GM18861 (cell line): Measurements from ENCODE around the gene ZSWIM7.
A peak's percentile ranks its signal among the peaks of the same experiment; 100 is the strongest.
"Not testable (repeated sequence)": the region's sequence is repeated elsewhere in the genome, so short reads cannot be mapped to it uniquely, and the experiment has no call there.

ENCODE experiments used
- ATAC-seq: cut with Tn5 transposase; IDR thresholded peaks from one replicate; pipeline ENCODE4 v1.9.1; 2021; ENCODE audit not compliant: unreplicated experiment

ZSWIM7 gene

GRCh38 chr17:15958484-15958854, 41.0 kb downstream of the ZSWIM7 start:
- no peak for ATAC-seq

GRCh38 chr17:15957608-15958307, 41.7 kb downstream of the ZSWIM7 start:
- no peak for ATAC-seq

- no peak for ATAC-seq
These were observed 42.3 kb downstream of the ZSWIM7 start for GRCh38 chr17:15957206-15957605.

DNA sequence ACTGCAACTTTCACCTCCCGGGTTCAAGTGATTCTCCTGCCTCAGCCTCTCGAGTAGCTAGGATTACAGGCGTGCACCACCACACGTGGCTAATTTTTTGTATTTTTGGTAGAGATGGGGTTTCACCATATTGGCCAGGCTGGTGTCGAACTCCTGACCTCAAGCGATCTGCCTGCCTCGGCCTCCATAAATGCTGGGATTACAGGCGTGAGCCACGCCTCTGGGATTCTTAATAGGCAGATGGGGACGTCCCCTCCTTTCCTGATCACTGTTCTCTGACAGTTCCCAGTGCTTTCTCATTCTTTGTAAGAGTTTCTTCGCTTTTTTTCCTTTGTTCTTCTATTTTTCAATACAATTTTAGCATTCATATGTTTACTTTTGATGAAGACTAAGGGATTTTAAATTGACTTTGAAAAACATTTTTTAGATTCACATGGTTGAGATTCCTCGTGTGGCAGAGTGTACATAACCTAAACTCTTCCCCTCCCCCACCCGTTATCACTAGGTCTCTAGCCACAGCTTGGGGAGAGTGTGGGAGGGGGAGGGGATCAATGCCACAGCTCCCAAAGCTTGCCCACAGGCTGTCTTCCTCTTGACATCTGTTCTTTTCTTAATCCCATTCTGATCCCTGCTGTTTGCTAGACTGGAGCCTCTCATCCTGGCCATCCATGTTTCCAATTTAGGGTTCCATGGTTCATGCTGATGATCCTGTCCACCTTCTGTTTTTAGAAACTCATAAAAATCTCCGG, 43.5 kb downstream of the ZSWIM7 start:
- ATAC-seq: no peak

DNA sequence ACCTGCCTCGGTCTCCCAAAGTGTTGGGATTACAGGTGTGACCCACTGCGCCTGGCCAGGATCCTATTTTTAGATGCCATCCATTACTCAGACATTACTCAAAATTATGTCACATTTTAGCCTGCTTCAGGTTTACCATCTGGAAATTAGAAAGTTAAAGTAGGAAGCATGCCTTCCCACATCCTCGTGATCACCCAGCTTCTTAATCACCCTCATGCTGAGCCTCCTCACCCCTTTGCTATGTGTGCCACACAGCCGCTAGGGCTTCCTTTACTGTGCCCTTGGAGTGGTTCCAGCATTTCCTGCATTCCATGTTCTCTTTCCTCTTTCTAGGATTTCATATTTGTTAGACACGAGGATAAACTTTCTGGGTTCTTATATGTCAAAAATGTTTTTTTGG, 45.3 kb downstream of the ZSWIM7 start:
- no peak for ATAC-seq

- ATAC-seq: no peak
These were observed 46.4 kb downstream of the ZSWIM7 start for GRCh38 chr17:15952916-15953790.

DNA sequence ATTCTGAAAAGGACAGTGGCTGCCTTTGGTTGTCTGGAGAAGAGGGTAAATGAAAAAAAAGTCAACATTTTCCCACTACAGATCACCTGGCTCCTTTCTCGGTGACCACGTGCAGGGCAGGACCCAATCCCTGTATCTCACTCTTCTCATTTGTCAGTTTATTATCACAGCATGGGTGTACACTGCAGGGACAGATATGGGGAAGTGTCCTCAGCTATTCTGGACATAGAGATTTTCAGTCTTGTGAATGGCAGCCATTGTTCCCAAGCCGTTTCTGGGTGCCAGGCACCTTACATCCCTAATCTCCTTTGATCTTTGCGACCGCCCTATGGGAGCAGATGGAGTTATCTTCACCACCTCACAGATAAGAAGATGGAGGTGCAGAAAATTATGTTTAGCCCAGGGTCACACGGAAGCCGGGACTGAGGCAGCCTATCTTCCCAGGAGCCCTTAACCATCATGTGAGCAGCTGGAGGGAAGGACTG, 47.4 kb downstream of the ZSWIM7 start:
- no peak for ATAC-seq

GRCh38 chr17:15951368-15952047, 48.0 kb downstream of the ZSWIM7 start:
- ATAC-seq: no peak

DNA sequence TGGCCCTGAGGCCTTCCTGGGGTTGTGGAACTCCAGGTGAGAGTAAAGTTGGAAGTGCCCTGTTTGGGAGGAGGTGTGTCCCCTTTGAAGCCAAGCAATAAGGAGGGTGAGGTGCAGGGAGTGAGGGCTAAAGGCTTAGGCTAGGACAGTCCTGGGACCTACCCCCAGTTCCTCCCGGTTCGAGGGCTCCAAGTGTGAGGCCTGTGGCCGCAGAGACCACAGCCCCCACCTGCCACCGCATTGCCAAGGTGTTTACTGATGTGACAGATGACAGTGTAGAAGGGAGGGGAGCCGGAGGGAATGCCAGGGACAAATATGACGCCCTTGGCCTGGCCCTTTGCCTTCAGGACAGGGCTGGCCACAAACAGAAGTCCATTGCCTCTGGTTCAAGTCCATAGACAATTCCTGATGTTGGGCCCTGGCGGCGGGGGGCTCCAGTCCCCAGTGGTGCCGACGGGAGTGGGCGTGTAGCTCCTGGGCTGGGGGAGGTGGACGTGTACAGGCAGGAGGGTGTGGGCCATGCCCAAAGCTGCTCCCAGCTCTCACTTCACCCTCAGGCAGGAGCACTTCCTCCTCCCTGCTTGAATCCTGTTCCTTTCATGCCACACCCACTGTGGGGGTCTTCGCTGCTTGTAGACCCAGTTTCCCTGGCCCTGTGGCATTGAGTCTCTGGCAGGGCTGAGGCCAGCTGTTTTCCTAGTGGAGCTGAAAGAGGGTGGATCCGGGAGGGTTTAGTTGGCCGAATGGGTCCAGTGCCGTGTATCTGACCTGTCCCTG, 51.3 kb downstream of the ZSWIM7 start:
- ATAC-seq: no peak

DNA sequence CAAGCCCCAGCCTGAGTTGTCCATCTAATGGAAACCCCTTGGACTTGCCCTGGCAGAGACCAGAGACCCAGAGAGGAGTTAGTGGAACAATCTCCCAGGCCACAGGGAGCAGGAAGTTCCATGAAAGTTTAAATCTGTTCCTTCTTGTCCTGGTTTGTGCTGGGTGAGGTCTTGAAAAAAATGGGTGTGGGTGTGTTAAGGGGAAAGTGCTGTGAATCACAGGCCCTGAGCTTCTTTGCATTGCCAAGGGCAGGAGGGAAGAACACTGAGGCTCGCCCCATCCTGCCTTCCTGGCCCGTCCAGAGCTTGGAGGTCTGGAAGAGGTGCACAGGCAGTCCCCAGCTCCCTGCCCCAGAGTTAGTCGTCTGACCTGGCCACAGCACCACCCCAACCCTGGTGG, 52.2 kb downstream of the ZSWIM7 start:
- ATAC-seq: no peak

GRCh38 chr17:15946611-15947120, 52.8 kb downstream of the ZSWIM7 start:
- ATAC-seq: no peak

DNA sequence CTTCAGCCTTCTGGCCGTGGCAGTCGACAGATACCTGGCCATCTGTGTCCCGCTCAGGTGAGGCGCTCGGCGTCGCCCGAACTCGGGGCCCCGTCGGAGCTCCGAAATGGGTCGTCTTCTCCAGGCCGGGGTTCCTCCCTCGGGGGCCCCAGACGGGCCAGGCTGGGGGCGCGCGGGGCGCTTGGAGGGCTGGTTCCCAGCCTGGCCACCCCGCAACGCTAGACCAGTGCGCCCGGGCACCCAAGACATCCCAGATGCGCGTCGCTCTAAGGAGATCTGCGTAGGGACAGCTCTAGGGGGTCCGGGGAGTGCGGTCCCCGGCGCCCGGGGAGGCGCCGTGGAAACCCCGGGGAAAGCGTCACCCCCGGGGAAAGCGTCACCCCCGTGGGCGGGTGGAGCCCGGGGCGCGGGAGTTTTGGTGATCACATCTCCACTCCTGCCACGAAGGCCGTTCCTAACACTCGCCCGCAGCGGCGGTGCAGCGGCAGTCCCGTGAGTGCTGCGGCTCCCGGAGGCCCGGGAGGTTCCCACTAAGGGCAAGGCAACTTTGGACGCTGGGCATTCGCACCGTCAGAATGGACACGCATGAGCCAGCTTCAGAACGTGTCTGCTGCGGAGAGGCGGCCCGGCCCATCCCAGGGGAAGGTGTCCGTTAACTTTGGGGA, 53.8 kb downstream of the ZSWIM7 start:
- ATAC-seq: no peak

GRCh38 chr17:15944759-15945526, 54.6 kb downstream of the ZSWIM7 start, which contains the start of gene ADORA2B:
TSS of gene ADORA2B (plus strand) at chr17:15945130. CDS start at chr17:15945249, 119 bp downstream.
- peak; percentile 58 for ATAC-seq

- no peak for ATAC-seq
These were observed 55.3 kb downstream of the ZSWIM7 start for GRCh38 chr17:15943971-15944758.

DNA sequence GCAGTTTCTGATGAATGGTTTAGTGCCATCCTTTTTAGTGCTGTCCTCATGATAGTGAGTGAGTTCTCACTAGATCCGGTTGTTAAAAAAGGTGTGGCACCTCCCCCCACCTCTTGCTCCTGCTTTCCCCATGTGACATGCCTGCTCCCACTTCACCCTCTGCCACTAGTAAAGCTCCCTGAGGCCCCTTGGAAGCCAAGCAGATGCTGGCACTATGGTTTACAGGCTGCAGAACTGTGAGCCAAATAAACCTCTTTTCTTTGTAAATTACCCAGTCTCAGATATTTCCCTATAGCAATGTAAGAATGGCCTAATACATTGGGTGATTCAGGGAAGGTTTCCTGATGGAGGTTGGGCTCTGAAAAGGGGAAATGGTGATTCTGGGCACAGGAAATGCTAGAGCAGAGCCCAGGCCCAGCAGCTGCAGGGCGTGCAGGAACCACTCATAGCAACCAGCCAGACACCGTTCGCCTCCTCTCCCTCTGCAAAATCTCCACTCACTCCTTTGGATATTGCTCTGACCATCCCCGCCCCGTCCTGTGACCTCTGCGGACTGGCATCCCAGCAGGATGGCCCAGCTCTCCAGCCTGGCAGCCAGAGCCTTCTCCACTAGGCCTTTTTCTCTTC, 57.2 kb downstream of the ZSWIM7 start:
- no peak for ATAC-seq

GRCh38 chr17:15941781-15942180, 57.7 kb downstream of the ZSWIM7 start:
- ATAC-seq: no peak

DNA sequence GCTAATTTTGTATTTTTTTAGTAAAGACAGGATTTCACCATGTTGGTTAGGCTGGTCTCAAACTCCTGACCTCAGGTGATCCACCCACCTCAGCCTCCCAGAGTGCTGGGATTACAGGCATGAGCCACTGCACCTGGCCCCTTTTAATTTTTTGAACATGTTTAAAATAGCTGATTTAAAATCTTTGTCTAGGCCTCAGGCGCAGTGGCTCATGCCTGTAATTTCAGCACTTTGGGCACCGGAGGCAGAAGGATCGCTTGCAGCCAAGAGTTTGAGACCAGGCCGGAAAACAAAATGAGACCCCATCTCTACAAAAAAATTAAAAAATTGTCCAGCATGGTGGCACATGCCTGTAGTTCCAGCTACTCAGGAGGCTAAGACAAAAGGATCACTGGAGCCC, 63.0 kb downstream of the ZSWIM7 start:
- ATAC-seq: not testable (repeated sequence)
